ENCODE results near the gene ATP12A.
A peak's percentile ranks its signal among the peaks of the same experiment; 100 is the strongest.
"Not testable (repeated sequence)": the region's sequence is repeated elsewhere in the genome, so short reads cannot be mapped to it uniquely, and the experiment has no call there.

ATP12A gene

GRCh38 chr13:24688950-24689349 is 8.7 kb downstream of the ATP12A start:
- no peak for DNase-seq (ENCODE audit: low read depth)

GRCh38 chr13:24691381-24691780 is 11.2 kb downstream of the ATP12A start:
- DNase-seq (ENCODE audit: low read depth), result no peak

DNA sequence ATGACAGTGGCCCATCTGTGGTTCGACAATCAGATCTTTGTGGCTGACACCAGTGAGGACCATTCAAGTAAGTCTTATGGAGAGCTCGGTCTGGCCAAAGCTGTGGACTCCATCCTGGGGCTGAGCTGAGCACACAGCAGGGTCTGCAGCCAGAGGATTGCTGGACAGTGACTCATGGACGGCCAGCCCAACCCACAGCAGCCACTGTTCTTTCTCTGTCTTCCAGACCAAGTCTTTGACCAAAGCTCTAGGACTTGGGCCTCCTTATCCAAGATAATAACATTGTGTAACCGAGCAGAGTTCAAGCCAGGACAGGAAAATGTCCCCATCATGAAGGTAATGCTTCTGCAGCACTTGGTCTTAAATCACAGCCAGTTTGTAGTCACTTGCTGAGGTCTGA is 12.4 kb downstream of the ATP12A start:
- DNase-seq (ENCODE audit: low read depth), result no peak

DNA sequence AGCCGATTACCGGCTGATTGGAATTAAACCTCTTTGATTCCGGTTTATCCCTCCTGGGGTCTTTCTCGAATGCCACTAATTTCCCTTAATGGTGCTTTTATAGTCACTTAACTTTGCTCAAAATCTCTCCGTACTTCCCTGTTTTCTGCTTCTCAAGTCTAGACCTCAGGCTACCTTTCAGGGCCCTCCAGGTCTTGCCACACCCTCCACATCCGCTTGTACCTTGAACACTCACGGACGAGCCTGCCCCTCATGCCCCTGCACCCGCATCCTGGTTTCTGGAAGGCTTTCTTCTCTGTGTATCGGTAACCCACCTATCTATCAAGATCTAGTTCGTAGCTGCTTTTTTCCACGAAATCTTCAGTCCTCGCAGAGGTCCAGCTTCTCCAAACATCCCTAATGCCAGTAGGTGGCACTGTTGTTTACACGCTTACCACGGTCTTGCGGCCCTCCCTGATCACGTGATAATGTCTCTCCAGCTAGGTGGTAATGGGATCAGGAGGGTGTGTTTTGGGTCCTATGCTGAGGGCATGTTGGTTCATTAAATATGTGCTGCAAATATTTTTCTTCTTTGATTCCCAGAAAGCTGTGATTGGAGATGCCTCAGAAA is 13.8 kb downstream of the ATP12A start:
- DNase-seq (ENCODE audit: low read depth), result no peak

DNA sequence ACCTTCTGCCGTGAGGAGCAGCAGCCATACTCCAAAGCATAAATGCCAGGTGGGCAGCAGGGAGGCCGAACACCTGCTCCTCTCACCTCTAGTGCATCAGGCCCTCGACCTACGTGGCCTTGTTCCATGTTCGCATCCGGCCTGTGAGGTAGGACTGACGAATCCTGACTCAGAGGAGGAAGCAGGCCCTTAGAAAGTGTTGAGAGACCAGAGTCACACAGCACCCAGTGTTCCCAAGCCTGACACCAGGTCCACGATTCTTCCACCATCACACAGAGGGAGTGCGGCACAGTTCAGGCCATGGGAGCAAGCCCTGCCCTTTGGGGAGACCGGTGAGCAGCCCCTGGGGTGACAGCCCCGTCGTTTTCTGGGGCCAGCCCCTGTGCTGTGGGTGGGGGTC is 14.7 kb downstream of the ATP12A start:
- DNase-seq (ENCODE audit: low read depth), result no peak

- DNase-seq (ENCODE audit: low read depth), result no peak
These were observed 18.5 kb downstream of the ATP12A start for GRCh38 chr13:24698686-24699085.

GRCh38 chr13:24699541-24699940 is 19.3 kb downstream of the ATP12A start:
- no peak for DNase-seq (ENCODE audit: low read depth)

DNA sequence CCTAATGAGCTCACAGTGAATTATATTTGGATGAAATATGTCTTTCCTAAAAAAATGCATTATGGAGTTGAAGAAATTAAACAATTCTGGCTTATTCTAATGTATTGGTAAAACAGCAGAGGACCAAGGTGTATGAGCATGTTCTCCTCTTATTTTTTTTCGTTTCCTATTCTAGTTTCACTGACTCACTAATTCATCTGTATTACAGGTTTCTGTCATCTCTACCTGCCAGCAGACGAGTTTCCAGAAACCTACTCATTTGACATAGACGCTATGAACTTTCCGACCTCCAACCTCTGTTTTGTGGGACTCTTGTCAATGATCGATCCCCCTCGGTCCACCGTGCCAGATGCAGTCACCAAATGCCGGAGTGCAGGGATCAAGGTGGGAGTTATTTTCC is 20.3 kb downstream of the ATP12A start:
- DNase-seq (ENCODE audit: low read depth), result no peak

GRCh38 chr13:24706886-24707585 is 26.8 kb downstream of the ATP12A start:
- no peak for DNase-seq (ENCODE audit: low read depth)

DNA sequence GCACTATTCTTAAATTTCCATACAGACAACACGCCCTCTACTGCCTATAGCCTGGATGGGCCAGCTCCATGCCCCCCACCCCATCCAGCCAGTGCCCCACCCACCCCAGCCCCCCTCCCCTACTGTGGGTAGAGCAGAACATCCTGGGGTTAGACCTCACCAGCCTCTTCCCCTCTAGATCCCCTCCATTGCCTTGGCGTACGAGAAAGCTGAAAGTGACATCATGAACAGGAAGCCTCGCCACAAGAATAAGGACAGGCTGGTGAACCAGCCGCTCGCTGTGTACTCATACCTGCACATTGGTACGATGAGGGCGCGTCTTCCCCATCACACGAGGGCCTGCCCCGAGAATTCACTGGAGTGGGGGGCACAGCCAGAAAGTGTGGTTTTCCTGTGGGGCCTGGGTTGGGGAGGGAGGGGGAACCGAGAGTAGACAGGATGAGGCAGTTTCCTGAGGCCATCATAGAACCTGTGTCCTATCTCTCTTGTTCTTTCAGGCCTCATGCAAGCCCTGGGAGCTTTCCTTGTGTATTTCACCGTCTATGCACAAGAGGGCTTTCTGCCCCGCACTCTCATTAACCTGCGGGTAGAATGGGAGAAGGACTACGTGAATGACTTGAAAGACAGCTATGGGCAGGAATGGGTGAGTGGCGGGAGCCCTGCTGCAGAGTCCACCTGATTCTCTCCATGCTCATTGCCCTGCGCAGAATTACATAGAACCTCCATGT is 29.1 kb downstream of the ATP12A start:
- no peak for DNase-seq (ENCODE audit: low read depth)

GRCh38 chr13:24713022-24713421 is 32.8 kb downstream of the ATP12A start:
- no peak for DNase-seq (ENCODE audit: low read depth)

DNA sequence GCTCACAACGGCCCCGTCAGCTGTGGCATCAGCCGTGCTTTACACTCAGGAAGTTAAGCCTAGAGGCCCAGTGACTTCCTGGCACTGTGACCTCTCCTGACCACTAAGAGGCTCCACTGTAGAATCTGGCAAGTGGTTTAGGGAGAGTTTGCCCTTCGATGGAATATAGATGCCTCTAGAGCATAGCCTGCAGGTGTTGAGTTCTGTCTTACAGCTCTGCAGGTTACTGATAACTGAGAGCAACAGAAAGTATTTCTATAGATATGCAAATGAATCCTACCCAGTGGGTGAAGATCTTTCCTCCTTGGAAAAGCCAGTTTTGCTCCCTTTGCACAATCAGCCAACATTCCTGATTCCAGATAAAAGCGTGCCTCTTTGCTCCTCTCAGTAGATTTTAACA is 35.8 kb downstream of the ATP12A start:
- no peak for DNase-seq (ENCODE audit: low read depth)

GRCh38 chr13:24716446-24716845 is 36.2 kb downstream of the ATP12A start:
- DNase-seq (ENCODE audit: low read depth), result no peak

GRCh38 chr13:24717217-24717616 is 37.0 kb downstream of the ATP12A start:
- DNase-seq (ENCODE audit: low read depth), result no peak

DNA sequence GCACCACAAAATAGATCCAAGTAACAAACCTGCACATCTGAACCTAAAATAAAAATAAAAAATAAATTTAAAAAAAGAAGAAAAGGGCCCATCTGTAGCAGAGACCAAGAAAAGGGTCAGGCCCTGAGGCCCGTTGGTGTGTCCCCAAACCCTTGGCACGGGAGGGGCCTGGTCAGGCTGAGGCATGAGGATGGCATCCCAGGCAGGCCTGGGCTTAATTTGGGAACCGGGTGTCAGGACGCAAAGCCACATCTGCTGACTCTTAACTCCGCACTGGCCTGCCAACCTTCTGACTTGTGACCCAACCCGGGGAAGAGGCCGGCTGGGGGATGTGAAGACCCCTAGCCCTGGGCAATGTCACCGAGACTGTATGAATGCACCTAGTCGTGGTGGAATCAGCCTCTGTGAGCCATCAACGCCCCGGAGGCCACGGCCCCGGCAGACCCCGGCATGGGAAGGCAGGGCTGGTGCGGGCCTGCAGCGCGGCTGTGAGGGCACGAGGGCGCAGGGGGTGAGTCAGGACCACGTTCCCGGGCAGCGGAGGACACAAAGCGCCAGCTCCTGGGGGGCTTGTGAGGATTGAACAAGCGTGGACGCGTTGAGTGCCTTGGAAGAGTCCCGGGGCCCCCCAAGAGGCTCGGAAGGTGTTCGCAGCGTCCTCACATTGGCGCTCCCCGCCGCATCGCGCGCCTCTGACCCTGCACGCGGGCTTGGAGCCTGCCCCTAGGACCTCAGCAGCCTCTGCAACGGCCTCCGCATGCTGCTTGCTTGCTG is 38.2 kb downstream of the ATP12A start:
- no peak for DNase-seq (ENCODE audit: low read depth)

DNA sequence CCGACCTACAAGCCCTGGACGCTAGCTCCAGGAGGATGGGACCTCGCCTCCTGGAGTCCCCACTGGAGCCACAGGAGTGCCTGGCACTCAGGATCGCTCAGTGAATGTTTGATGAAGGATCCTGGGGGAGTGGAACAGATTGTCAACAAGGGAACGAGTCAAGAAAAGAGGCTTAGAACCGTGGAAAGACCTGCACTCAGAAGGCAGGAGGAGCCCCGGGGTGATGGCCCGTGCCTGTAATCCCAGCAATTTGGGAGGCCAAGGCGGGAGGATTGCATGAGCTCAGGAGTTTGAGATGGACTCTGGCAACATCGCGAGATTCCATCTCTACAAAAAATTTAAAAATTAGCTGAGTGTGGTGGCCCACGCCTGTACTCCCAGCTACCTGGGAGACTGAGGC is 38.9 kb downstream of the ATP12A start:
- no peak for DNase-seq (ENCODE audit: low read depth)

GRCh38 chr13:24723206-24723605 is 43.0 kb downstream of the ATP12A start:
- DNase-seq (ENCODE audit: low read depth), result no peak

- no peak for DNase-seq (ENCODE audit: low read depth)
These were observed 44.5 kb downstream of the ATP12A start for GRCh38 chr13:24724714-24725113.

DNA sequence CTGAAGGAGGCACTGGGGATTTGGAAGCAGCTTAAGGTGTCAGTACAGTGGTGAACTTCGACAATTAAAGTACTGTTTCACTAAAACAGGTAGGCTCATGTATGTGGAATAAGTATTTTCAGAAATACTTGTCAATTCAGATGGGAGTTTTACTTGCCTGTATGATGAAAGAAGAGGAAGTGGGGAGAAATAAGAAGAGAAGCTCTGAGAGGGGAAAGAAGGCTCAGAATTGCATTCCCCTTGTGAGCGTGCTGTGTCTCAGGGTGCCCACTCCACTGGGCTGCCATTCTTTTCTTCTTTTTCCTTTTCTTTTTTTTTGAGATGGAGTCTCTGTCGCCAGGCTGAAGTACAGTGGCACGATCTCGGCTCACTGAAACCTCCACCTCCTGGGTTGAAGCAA is 45.2 kb downstream of the ATP12A start:
- no peak for DNase-seq (ENCODE audit: low read depth)

DNA sequence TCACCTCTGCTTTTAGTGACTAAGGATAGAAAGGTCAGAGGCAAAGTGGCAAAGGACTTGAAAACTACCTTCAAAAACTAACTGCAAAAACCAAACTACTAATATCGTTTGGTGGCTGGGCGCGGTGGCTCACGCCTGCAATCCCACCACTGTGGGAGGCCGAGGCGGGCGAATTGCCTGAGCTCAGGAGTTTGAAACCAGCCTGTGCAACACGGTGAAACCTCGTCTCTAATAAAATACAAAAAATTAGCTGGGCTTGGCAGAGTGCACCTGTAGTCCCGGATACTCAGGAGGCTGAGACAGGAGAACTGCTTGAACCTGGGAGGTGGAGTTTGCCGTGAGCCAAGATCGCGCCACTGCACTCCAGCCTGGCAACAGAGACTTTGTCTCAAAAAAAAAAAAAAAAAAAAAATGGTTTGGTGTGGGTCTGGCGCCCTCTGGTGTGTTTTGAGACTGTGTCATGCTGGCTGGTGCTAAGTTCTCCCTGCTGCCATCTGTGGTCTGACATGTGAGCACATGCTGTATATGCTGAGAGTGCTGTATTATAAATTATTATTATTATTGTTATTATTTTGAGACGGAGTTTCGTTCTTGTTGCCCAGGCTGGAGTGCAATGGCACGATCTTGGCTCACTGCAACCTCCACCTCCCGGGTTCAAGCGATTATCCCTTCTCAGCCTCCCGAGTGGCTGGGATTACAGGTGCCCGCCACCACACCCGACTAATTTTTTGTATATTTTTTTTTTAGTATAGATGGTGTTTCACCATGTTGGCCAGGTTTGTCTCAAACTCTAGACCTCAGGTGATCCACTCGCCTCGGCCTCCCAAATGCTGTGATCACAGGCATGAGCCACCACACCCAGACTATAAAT is 47.8 kb downstream of the ATP12A start:
- peak; percentile 10 for DNase-seq (ENCODE audit: low read depth)

DNA sequence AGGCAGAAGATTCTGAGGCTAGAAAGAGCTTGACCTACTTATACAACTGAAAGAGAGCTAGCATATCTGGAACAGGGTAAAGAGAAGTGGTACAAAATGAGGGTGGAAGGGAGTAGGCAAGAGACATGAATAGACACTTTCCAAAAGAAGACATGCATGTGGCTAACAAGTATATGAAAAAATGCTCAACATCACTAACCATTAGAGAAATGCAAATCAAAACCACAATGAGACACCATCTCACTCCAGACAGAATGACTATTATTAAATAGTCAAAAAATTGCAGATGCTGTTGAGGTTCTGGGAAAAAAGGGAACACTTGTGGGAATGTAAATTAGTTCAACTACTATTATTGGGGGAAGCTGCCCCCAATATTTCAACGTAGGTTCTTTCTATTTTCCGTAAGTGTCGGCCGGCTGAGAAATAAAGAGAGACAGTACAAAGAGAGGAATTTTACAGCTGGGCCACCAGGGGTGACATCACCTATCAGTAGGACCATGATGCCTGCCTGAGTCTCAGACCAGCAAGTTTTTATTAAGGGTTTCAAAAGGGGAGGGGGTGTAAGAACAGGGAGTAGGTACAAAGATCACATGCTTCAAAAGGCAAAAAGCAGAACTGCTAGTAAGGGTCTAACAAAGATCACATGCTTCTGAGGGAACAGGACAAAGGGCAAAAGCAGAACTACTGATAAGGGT is 50.8 kb downstream of the ATP12A start:
- not testable (repeated sequence) for DNase-seq (ENCODE audit: low read depth)

All from HS-5 (cell line).